CD4-positive, alpha-beta T cell (primary cell): Measurements from ENCODE around the gene RFPL1. TPM values are rescaled to one million over a fixed set of nuclear protein-coding genes. Genes with fewer than 3 reads are reported as not detected.

ENCODE experiments used
- ATAC-seq: fragments of 200-7000 bp; cut with Tn5 transposase; one replicate; pipeline ENCODE4 v1.10.0; 2022; ENCODE audit warnings: mild to moderate bottlenecking; ENCODE audit not compliant: poor library complexity
- CTCF ChIA-PET: fragments of 350-600 bp; sonication (Branson Sonifier 250); formaldehyde crosslinking; loops from one replicate; lab custom pipeline; 2021; ENCODE audit warnings: antibody characterized with exemption, inconsistent platforms; lab: Charles Lee
- POLR2A ChIA-PET: fragments of 350-600 bp; sonication (Branson Sonifier 250); formaldehyde crosslinking; loops from one replicate; lab custom pipeline; 2021; ENCODE audit warnings: antibody characterized with exemption, inconsistent platforms; lab: Charles Lee
- DNase-seq, 14 experiments: peaks; one replicate each; pipeline ENCODE4 v3.0.0-alpha.2; 2013 to 2020; ENCODE audit warnings: mixed read lengths in 2 of 14
- H3K27ac ChIP-seq, 2 donors: one replicate each; pipeline versions ENCODE4 v1.5.1 to v1.7.0; 2013; ENCODE audit warnings: low read length in 2 of 2, low read depth in 1 of 2, mild to moderate bottlenecking in 1 of 2
- H3K27me3 ChIP-seq, 2 experiments: 1 replicate in 1 of 2; 2 replicates in 1 of 2; pipeline versions ENCODE4 v1.6.1 to v1.7.0; 2013; ENCODE audit warnings: low read length in 2 of 2, control low read depth in 1 of 2, mild to moderate bottlenecking in 1 of 2, moderate library complexity in 1 of 2; ENCODE audit not compliant: insufficient read depth in 2 of 2, control insufficient read depth in 1 of 2
- H3K36me3 ChIP-seq: one replicate; pipeline ENCODE4 v1.6.1; 2013; ENCODE audit warnings: low read length, control low read depth; ENCODE audit not compliant: insufficient read depth
- H3K4me1 ChIP-seq: one replicate; pipeline ENCODE4 v1.6.1; 2013; ENCODE audit warnings: low read length, control low read depth; ENCODE audit not compliant: insufficient read depth
- H3K4me3 ChIP-seq: one replicate; pipeline ENCODE4 v1.5.1; 2013; ENCODE audit warnings: mild to moderate bottlenecking, low read length, moderate library complexity
- H3K9me3 ChIP-seq, 2 experiments: 1 replicate in 1 of 2; 2 replicates in 1 of 2; pipeline versions ENCODE4 v1.6.1 to v1.7.0; 2013; ENCODE audit warnings: low read length in 2 of 2, mild to moderate bottlenecking in 2 of 2, control low read depth in 1 of 2, moderate library complexity in 1 of 2; ENCODE audit not compliant: control insufficient read depth in 1 of 2, insufficient read depth in 1 of 2
- H3K27ac Mint-ChIP-seq: one replicate; pipeline ENCODE4 v1.8.0; 2020; ENCODE audit warnings: mixed read lengths
- H3K27me3 Mint-ChIP-seq: one replicate; pipeline ENCODE4 v1.8.0; 2021; ENCODE audit warnings: mixed read lengths
- H3K36me3 Mint-ChIP-seq: one replicate; pipeline ENCODE4 v1.8.0; 2021; ENCODE audit warnings: low read depth, mixed read lengths
- H3K4me1 Mint-ChIP-seq: one replicate; pipeline ENCODE4 v1.8.0; 2021; ENCODE audit warnings: low read depth, mixed read lengths
- H3K4me3 Mint-ChIP-seq: one replicate; pipeline ENCODE4 v1.8.0; 2020; ENCODE audit warnings: mild to moderate bottlenecking, mixed read lengths
- H3K9me3 Mint-ChIP-seq: one replicate; pipeline ENCODE4 v1.8.0; 2020; ENCODE audit warnings: mixed read lengths
- CTCF ChIP-seq: fragments of 200-600 bp; IDR thresholded peaks from one replicate; pipeline ENCODE4 v1.8.0; 2022; ENCODE audit warnings: antibody characterized with exemption, mild to moderate bottlenecking
- intact Hi-C, 2 experiments: fragments of 100-400 bp; cut with DNase I in 1 of 2; cut with micrococcal nuclease in 1 of 2; formaldehyde crosslinking; loops; one replicate each; pipeline versions ENCODE4 v1.15.1 to v1.9.0; 2023 to 2025; cut with DNase I, micrococcal nuclease
- total RNA-seq, 174 experiments: library from RNA in 2 of 174; stranded (reverse) in 2 of 174; gene quantifications; one replicate each; pipeline ENCODE4 v1.2.3 and lab custom pipeline; 2021 to 2026

The RFPL1 gene
- total RNA-seq, 2 experiments from 2014 or later, result not detected

- H3K27ac Mint-ChIP-seq, result no peak overlapping the region
- CTCF ChIA-PET, result no interaction called here
Observed at GRCh38 chr22:29450222-29450621, 11.8 kb downstream of the RFPL1 start.

GRCh38 chr22:29451863-29452262, 13.5 kb downstream of the RFPL1 start:
- Histone ChIP-seq H3K4me3 (no peak overlapping the region), H3K36me3 (no peaks in the 10 kb centered on the region), H3K27me3 (no peaks in the 10 kb centered on the region), H3K9me3 (no peaks in the 10 kb centered on the region), H3K4me1 (no peaks in the 10 kb centered on the region), H3K27ac (no peak overlapping the region)
- no peak for ATAC-seq
- no peaks in the 10 kb centered on the region for H3K9me3 Mint-ChIP-seq
- intact Hi-C loops, result no loop called here
- no peak overlapping the region for H3K27ac Mint-ChIP-seq
- no peak for TF ChIP-seq CTCF
- no peaks in the 10 kb centered on the region for H3K36me3 Mint-ChIP-seq
- no peak for DNase-seq
- POLR2A ChIA-PET, result no interaction called here
- CTCF ChIA-PET, result no interaction called here
- no peaks in the 10 kb centered on the region for H3K27me3 Mint-ChIP-seq
- H3K4me1 Mint-ChIP-seq, result no peaks in the 10 kb centered on the region
- no peak overlapping the region for H3K4me3 Mint-ChIP-seq

More at GRCh38 chr22:29450222-29450621, 11.8 kb downstream of the RFPL1 start:
- ATAC-seq (no peak), DNase-seq (no peak)
- no peaks in the 10 kb centered on the region for H3K27me3 ChIP-seq
- no peaks in the 10 kb centered on the region for H3K9me3 Mint-ChIP-seq
- intact Hi-C loops, result no loop called here
- H3K36me3 ChIP-seq, result no peaks in the 10 kb centered on the region
- no peaks in the 10 kb centered on the region for H3K4me1 Mint-ChIP-seq
- H3K27ac ChIP-seq, result no peak overlapping the region
- H3K9me3 ChIP-seq, result no peaks in the 10 kb centered on the region
- no peaks in the 10 kb centered on the region for H3K27me3 Mint-ChIP-seq
- no peaks in the 10 kb centered on the region for H3K4me1 ChIP-seq
- H3K4me3 ChIP-seq, result no peak overlapping the region
- POLR2A ChIA-PET, result no interaction called here
- no peak for TF ChIP-seq CTCF
- no peaks in the 10 kb centered on the region for H3K36me3 Mint-ChIP-seq
- H3K4me3 Mint-ChIP-seq, result no peak overlapping the region

- Mint-ChIP-seq H3K27ac (no peak overlapping the region), H3K36me3 (no peaks in the 10 kb centered on the region), H3K4me1 (no peaks in the 10 kb centered on the region), H3K4me3 (no peak overlapping the region), H3K27me3 (no peaks in the 10 kb centered on the region), H3K9me3 (no peaks in the 10 kb centered on the region)
- intact Hi-C loops, result no loop called here
- ATAC-seq (no peak), DNase-seq (no peak)
- Histone ChIP-seq H3K27ac (no peak overlapping the region), H3K36me3 (no peaks in the 10 kb centered on the region), H3K4me1 (no peaks in the 10 kb centered on the region), H3K4me3 (no peak overlapping the region), H3K27me3 (no peaks in the 10 kb centered on the region), H3K9me3 (no peaks in the 10 kb centered on the region)
- ChIA-PET CTCF (no interaction called here), POLR2A (no interaction called here)
- no peak for TF ChIP-seq CTCF
Observed at GRCh38 chr22:29454276-29454675, 15.9 kb downstream of the RFPL1 start.
